Trophoblast cell (in vitro differentiated cells and primary cell): Measurements from ENCODE around the gene PLPPR3. TPM values are rescaled to one million over a fixed set of nuclear protein-coding genes. Genes with fewer than 3 reads are reported as not detected.

ENCODE experiments used
- DNase-seq, 2 donors: peaks; one replicate each; pipeline ENCODE4 v3.0.0-alpha.2; 2016
- H2AFZ ChIP-seq: 2 replicates; pipeline ENCODE4 v1.6.1; 2013; ENCODE audit warnings: low read length, moderate library complexity, mild to moderate bottlenecking; ENCODE audit not compliant: insufficient read depth, poor library complexity
- H2AK5ac ChIP-seq: 2 replicates; pipeline ENCODE4 v1.6.1; 2013; ENCODE audit warnings: mild to moderate bottlenecking, low read length
- H2BK120ac ChIP-seq: 2 replicates; pipeline ENCODE4 v1.6.1; 2013; ENCODE audit warnings: low read length, mild to moderate bottlenecking, moderate library complexity; ENCODE audit not compliant: insufficient read depth, poor library complexity
- H2BK12ac ChIP-seq: 2 replicates; pipeline ENCODE4 v1.6.1; 2013; ENCODE audit warnings: mild to moderate bottlenecking, low read length, moderate library complexity
- H2BK5ac ChIP-seq: 2 replicates; pipeline ENCODE4 v1.6.1; 2013; ENCODE audit warnings: low read length, low read depth, moderate library complexity, mild to moderate bottlenecking; ENCODE audit not compliant: poor library complexity
- H3K14ac ChIP-seq: 2 replicates; pipeline ENCODE4 v1.6.1; 2013; ENCODE audit warnings: mild to moderate bottlenecking, low read length
- H3K18ac ChIP-seq: 2 replicates; pipeline ENCODE4 v1.6.1; 2013; ENCODE audit warnings: mild to moderate bottlenecking, low read length
- H3K23ac ChIP-seq: 2 replicates; pipeline ENCODE4 v1.6.1; 2013; ENCODE audit warnings: low read length
- H3K27ac ChIP-seq: 2 replicates; pipeline ENCODE4 v1.5.1; 2013; ENCODE audit warnings: low read depth, mild to moderate bottlenecking, inconsistent platforms, low read length, moderate library complexity
- H3K27me3 ChIP-seq: 2 replicates; pipeline ENCODE4 v1.6.1; 2013; ENCODE audit warnings: inconsistent platforms, mild to moderate bottlenecking, low read length, moderate library complexity; ENCODE audit not compliant: insufficient read depth
- H3K36me3 ChIP-seq, 2 experiments: 1 replicate in 1 of 2; 2 replicates in 1 of 2; pipeline ENCODE4 v1.6.1; 2013; ENCODE audit warnings: low read length in 2 of 2, mild to moderate bottlenecking in 2 of 2, moderate library complexity in 1 of 2; ENCODE audit not compliant: insufficient read depth in 2 of 2, control insufficient read depth in 1 of 2
- H3K4ac ChIP-seq: 2 replicates; pipeline ENCODE4 v1.6.1; 2013; ENCODE audit warnings: low read depth, mild to moderate bottlenecking, low read length, moderate library complexity
- H3K4me1 ChIP-seq, 2 experiments: 1 replicate in 1 of 2; 2 replicates in 1 of 2; pipeline ENCODE4 v1.6.1; 2013; ENCODE audit warnings: low read length in 2 of 2, mild to moderate bottlenecking in 2 of 2, moderate library complexity in 1 of 2; ENCODE audit not compliant: insufficient read depth in 2 of 2, control insufficient read depth in 1 of 2
- H3K4me2 ChIP-seq: 2 replicates; pipeline ENCODE4 v1.6.1; 2013; ENCODE audit warnings: inconsistent platforms, mild to moderate bottlenecking, low read length, moderate library complexity
- H3K4me3 ChIP-seq: 2 replicates; pipeline ENCODE4 v1.5.1; 2013; ENCODE audit warnings: mild to moderate bottlenecking, low read depth, low read length, inconsistent platforms
- H3K79me1 ChIP-seq: one replicate; pipeline ENCODE4 v1.6.1; 2013; ENCODE audit warnings: low read length
- H3K79me2 ChIP-seq: 2 replicates; pipeline ENCODE4 v1.6.1; 2013; ENCODE audit warnings: low read length, mild to moderate bottlenecking; ENCODE audit not compliant: control insufficient read depth, insufficient read depth, poor library complexity
- H3K9ac ChIP-seq: 2 replicates; pipeline ENCODE4 v1.6.1; 2013; ENCODE audit warnings: mild to moderate bottlenecking, low read length
- H3K9me3 ChIP-seq: 2 replicates; pipeline ENCODE4 v1.6.1; 2013; ENCODE audit warnings: low read depth, mild to moderate bottlenecking, control low read depth, inconsistent platforms, low read length; ENCODE audit not compliant: insufficient read depth
- H4K12ac ChIP-seq: 2 replicates; pipeline ENCODE4 v1.6.1; 2013; ENCODE audit warnings: low read depth, mild to moderate bottlenecking, low read length, moderate library complexity
- H4K8ac ChIP-seq: 2 replicates; pipeline ENCODE4 v1.6.1; 2013; ENCODE audit warnings: low read depth, mild to moderate bottlenecking, low read length, moderate library complexity
- H4K91ac ChIP-seq: one replicate; pipeline ENCODE4 v1.6.1; 2013; ENCODE audit warnings: low read depth, mild to moderate bottlenecking, low read length, moderate library complexity
- WGBS: extraction: QIAGEN DNeasy Blood & Tissue Kit; methylation state at CpG from one replicate; pipeline ENCODE4 v1.1.7; 2013; ENCODE audit warnings: missing lambda C conversion rate; ENCODE audit not compliant: insufficient read length, insufficient coverage; ENCODE audit errors: extremely low coverage; 5-methylcytosine and 5-hydroxymethylcytosine counted together
- polyA plus RNA-seq: library from polyadenylated mRNA; stranded (reverse); fragments of 200-250 nt; gene quantifications from 2 replicates; pipeline ENCODE4 v1.2.3, GENCODE V29; 2013

Gene PLPPR3, protein sequence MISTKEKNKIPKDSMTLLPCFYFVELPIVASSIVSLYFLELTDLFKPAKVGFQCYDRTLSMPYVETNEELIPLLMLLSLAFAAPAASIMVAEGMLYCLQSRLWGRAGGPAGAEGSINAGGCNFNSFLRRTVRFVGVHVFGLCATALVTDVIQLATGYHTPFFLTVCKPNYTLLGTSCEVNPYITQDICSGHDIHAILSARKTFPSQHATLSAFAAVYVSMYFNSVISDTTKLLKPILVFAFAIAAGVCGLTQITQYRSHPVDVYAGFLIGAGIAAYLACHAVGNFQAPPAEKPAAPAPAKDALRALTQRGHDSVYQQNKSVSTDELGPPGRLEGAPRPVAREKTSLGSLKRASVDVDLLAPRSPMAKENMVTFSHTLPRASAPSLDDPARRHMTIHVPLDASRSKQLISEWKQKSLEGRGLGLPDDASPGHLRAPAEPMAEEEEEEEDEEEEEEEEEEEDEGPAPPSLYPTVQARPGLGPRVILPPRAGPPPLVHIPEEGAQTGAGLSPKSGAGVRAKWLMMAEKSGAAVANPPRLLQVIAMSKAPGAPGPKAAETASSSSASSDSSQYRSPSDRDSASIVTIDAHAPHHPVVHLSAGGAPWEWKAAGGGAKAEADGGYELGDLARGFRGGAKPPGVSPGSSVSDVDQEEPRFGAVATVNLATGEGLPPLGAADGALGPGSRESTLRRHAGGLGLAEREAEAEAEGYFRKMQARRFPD
- polyA plus RNA-seq, result 21.2 and 21.4 TPM in 2 replicates

DNA sequence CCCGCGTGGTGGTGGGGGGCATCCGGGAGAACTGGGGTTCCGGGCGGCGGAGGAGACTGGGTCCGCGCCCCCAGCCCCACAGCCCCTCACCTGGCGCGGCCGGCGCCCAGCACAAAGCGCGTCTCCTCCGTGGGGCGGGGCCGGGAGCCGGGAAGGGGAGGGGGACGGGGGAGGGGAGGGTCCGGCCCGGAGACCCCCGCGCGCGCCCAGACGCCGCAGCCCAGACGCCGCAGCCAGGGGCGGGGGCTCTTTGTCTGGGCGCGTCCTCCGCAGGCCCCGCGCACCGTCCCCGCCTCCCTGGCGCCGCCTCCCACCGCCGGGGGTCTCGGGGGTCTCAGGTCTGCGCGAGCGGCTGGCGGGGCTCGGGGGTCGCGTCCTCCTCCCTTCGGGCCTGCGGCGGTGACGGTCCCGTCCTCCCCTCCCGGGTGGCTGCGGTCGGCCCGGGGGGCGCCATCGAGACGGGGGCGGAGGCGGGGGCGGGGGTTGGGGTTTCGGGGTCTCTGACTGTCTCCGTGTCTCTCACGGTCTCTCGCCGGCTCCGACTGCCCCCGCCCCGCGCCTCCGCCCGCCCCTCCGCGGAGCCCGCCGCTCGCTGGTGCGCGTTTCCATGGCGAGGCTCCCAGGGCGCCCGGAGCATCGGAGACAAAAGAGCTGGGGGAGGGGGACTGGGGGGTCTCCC, at the start of gene PLPPR3:
PLPPR3 (minus strand) TSS at position 131 of the 679 bp plus-strand sequence. CDS start 396 bp downstream, outside the sequence.
- Histone ChIP-seq H3K4me3 (peak within 1 kb of the TSS; percentile 70), H3K23ac (no peak within 1 kb of the TSS), H3K36me3 (no peaks in the 10 kb centered on the region), H4K8ac (peak within 1 kb of the TSS; percentile 91), H4K91ac (peak within 1 kb of the TSS; percentile 84), H3K9ac (no peak within 1 kb of the TSS), H3K79me2 (no peaks in the 10 kb centered on the region), H2BK12ac (no peak within 1 kb of the TSS), H3K4ac (peak within 1 kb of the TSS; percentile 37), H2AK5ac (no peak within 1 kb of the TSS), H3K14ac (peak within 1 kb of the TSS; percentile 85), H3K27ac (no peak within 1 kb of the TSS), H3K18ac (peak within 1 kb of the TSS; percentile 96), H3K9me3 (no peaks in the 10 kb centered on the region), H2BK120ac (no peak within 1 kb of the TSS), H3K4me1 (peaks cover 6% of the 10 kb centered on the region in 2 experiments), H3K79me1 (peaks cover 7% of the 10 kb centered on the region), H3K4me2 (peak within 1 kb of the TSS; percentile 77), H2BK5ac (peak within 1 kb of the TSS; percentile 74), H3K27me3 (no peaks in the 10 kb centered on the region), H2AFZ (peak within 1 kb of the TSS; percentile 79), H4K12ac (peak within 1 kb of the TSS; percentile 55)
- no CpG with 5 or more reads among the region's 86 CpGs for WGBS
- no peak for DNase-seq

DNA sequence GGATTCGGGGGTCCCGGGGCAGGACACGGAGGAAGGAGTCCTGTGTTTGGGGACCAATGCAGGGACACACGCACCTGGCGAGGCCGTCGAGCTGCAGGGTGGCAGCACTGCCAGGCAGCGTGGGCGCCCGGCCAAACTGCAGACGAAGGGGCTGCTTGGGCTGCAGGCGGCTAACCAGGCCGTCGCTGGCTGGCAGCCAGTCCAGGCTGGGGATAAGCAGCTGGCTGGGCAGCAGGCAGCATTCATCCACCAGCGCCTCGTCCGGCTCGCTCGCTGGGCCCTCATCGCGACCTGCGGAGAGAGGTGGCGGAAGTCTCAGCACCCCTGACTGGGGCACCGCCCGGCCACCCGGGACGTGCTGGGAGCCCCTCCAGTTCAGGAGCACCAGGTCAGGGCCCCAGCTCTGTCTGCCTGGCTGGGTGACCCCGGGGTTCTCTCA, 49.2 kb upstream of the PLPPR3 start:
- Histone ChIP-seq H3K79me2 (peaks cover 4% of the 10 kb centered on the region), H3K4me1 (peaks cover 13 to 16% of the 10 kb centered on the region in 2 experiments), H3K4me2 (no peak overlapping the region), H4K8ac (no peak overlapping the region), H3K4ac (no peak overlapping the region), H2AK5ac (no peak overlapping the region), H2BK12ac (no peak overlapping the region), H3K9ac (no peak overlapping the region), H4K91ac (no peak overlapping the region), H3K27me3 (no peaks in the 10 kb centered on the region), H3K36me3 (peaks cover 52 to 53% of the 10 kb centered on the region in 2 experiments), H3K14ac (no peak overlapping the region), H3K18ac (no peak overlapping the region), H3K27ac (no peak overlapping the region), H2BK5ac (no peak overlapping the region), H4K12ac (no peak overlapping the region), H2BK120ac (no peak overlapping the region), H3K79me1 (peaks cover 5% of the 10 kb centered on the region), H3K23ac (no peak overlapping the region), H3K9me3 (no peaks in the 10 kb centered on the region), H3K4me3 (no peak overlapping the region), H2AFZ (no peak overlapping the region)
- WGBS, result no CpG with 5 or more reads among the region's 28 CpGs
- DNase-seq, result no peak

GRCh38 chr19:870314-870713, 48.6 kb upstream of the PLPPR3 start:
- peaks cover 13 to 16% of the 10 kb centered on the region in 2 experiments for H3K4me1 ChIP-seq
- H3K27me3 ChIP-seq, result no peaks in the 10 kb centered on the region
- no peak overlapping the region for H4K12ac ChIP-seq
- no peak overlapping the region for H2AFZ ChIP-seq
- H3K4ac ChIP-seq, result no peak overlapping the region
- peaks cover 4% of the 10 kb centered on the region for H3K79me2 ChIP-seq
- no peaks in the 10 kb centered on the region for H3K9me3 ChIP-seq
- WGBS, result no CpG with 5 or more reads among the region's 8 CpGs
- H2BK120ac ChIP-seq, result no peak overlapping the region
- no peak overlapping the region for H3K4me2 ChIP-seq
- no peak overlapping the region for H2BK12ac ChIP-seq
- DNase-seq, result no peak
- H4K8ac ChIP-seq, result no peak overlapping the region
- no peak overlapping the region for H3K4me3 ChIP-seq
- H3K14ac ChIP-seq, result no peak overlapping the region
- peaks cover 45 to 46% of the 10 kb centered on the region in 2 experiments for H3K36me3 ChIP-seq
- no peak overlapping the region for H3K23ac ChIP-seq
- no peak overlapping the region for H4K91ac ChIP-seq
- no peak overlapping the region for H3K9ac ChIP-seq
- H2AK5ac ChIP-seq, result no peak overlapping the region
- no peak overlapping the region for H2BK5ac ChIP-seq
- no peak overlapping the region for H3K27ac ChIP-seq
- no peak overlapping the region for H3K18ac ChIP-seq
- H3K79me1 ChIP-seq, result peaks cover 5% of the 10 kb centered on the region
